ENCODE results near the gene TBC1D8. TPM values are rescaled to one million over a fixed set of nuclear protein-coding genes. Genes with fewer than 3 reads are reported as not detected.

The TBC1D8 gene
- total RNA-seq, 1 donor from 2014 or later: 19.9 TPM

GRCh38 chr2:101094351-101094750 is 56.8 kb downstream of the TBC1D8 start:
- H3K4me1 ChIP-seq: no peaks in the 10 kb centered on the region
- no peaks in the 10 kb centered on the region for H3K27me3 ChIP-seq
- no peaks in the 10 kb centered on the region for H3K36me3 ChIP-seq
- DNase-seq (no peak), ATAC-seq (no peak)
- H3K9me3 ChIP-seq: peaks cover 9% of the 10 kb centered on the region
- intact Hi-C loops (cut with DNase I): no loop called here
- H3K4me3 ChIP-seq: no peak overlapping the region
- no peak for TF ChIP-seq CTCF (IDR thresholded peaks at IDR 0.05)
- no peak overlapping the region for H3K27ac ChIP-seq

- no peaks in the 10 kb centered on the region for H3K27me3 ChIP-seq
- DNase-seq (no peak), ATAC-seq (no peak)
- H3K4me1 ChIP-seq: no peaks in the 10 kb centered on the region
- H3K9me3 ChIP-seq: no peaks in the 10 kb centered on the region
- intact Hi-C loops (cut with DNase I): no loop called here
- no peak overlapping the region for H3K4me3 ChIP-seq
- TF ChIP-seq CTCF (IDR thresholded peaks at IDR 0.05): no peak
- H3K36me3 ChIP-seq: no peaks in the 10 kb centered on the region
- H3K27ac ChIP-seq: no peak overlapping the region
These were observed 61.0 kb downstream of the TBC1D8 start for GRCh38 chr2:101089942-101090799.

GRCh38 chr2:101089419-101089818 is 61.8 kb downstream of the TBC1D8 start:
- intact Hi-C loops (cut with DNase I): no loop called here
- no peak for TF ChIP-seq CTCF (IDR thresholded peaks at IDR 0.05)
- no peaks in the 10 kb centered on the region for H3K9me3 ChIP-seq
- no peaks in the 10 kb centered on the region for H3K27me3 ChIP-seq
- no peaks in the 10 kb centered on the region for H3K36me3 ChIP-seq
- no peak for ATAC-seq
- no peaks in the 10 kb centered on the region for H3K4me1 ChIP-seq
- DNase-seq: no peak
- no peak overlapping the region for H3K4me3 ChIP-seq
- H3K27ac ChIP-seq: no peak overlapping the region

GRCh38 chr2:101087638-101088037 is 63.5 kb downstream of the TBC1D8 start:
- no peaks in the 10 kb centered on the region for H3K27me3 ChIP-seq
- no peaks in the 10 kb centered on the region for H3K9me3 ChIP-seq
- no peak overlapping the region for H3K27ac ChIP-seq
- H3K36me3 ChIP-seq: no peaks in the 10 kb centered on the region
- H3K4me1 ChIP-seq: no peaks in the 10 kb centered on the region
- no peak for TF ChIP-seq CTCF (IDR thresholded peaks at IDR 0.05)
- DNase-seq (no peak), ATAC-seq (no peak)
- no peak overlapping the region for H3K4me3 ChIP-seq
- intact Hi-C loops (cut with DNase I): no loop called here

GRCh38 chr2:101083613-101084012 is 67.6 kb downstream of the TBC1D8 start:
- Histone ChIP-seq H3K9me3 (no peaks in the 10 kb centered on the region), H3K4me1 (no peaks in the 10 kb centered on the region), H3K27me3 (no peaks in the 10 kb centered on the region), H3K36me3 (no peaks in the 10 kb centered on the region), H3K4me3 (no peak overlapping the region), H3K27ac (no peak overlapping the region)
- intact Hi-C loops (cut with DNase I): no loop called here
- DNase-seq (no peak), ATAC-seq (no peak)
- TF ChIP-seq CTCF (IDR thresholded peaks at IDR 0.05): no peak
